Lower leg skin (tissue), 4 donors: ENCODE results near the gene BDH2. TPM values are rescaled to one million over a fixed set of nuclear protein-coding genes. Genes with fewer than 3 reads are reported as not detected.

Experiments used
- DNase-seq, 2 donors: peaks; one replicate each; pipeline ENCODE4 v3.0.0-alpha.2; 2019; ENCODE audit warnings: low spot score in 2 of 2
- H3K4me3 ChIP-seq: fragments of 200-600 bp; sonication (generic); 2 replicates; pipeline ENCODE4 v1.5.1; 2017; ENCODE audit warnings: mild to moderate bottlenecking, low read depth; ENCODE audit not compliant: poor library complexity, severe bottlenecking
- CTCF ChIP-seq, 3 donors: fragments of 450-650 bp; IDR thresholded peaks; one replicate each; pipeline ENCODE4 v1.5.1; 2016; ENCODE audit warnings: antibody characterized with exemption in 3 of 3, mild to moderate bottlenecking in 3 of 3, moderate library complexity in 2 of 3
- POLR2A ChIP-seq, 2 donors: fragments of 450-650 bp; IDR thresholded peaks; one replicate each; pipeline ENCODE4 v1.6.1; 2016 to 2017; ENCODE audit warnings: antibody characterized with exemption in 2 of 2, mild to moderate bottlenecking in 1 of 2, moderate library complexity in 1 of 2
- WGBS, 2 donors: methylation state at CpG; one replicate each; pipeline ENCODE4 v1.1.5; 2018; 5-methylcytosine and 5-hydroxymethylcytosine counted together
- intact Hi-C: fragments of 100-400 bp; cut with DNase I; formaldehyde crosslinking; loops from one replicate; pipeline ENCODE4 v1.15.0; 2023; ENCODE audit warnings: low total_unique reads
- total RNA-seq, 4 donors: library from RNA; depleted of rRNA; stranded (reverse); fragments of >200 nt; gene quantifications; one replicate each; pipeline ENCODE4 v1.1.0, GENCODE V29; 2016

BDH2 gene
- total RNA-seq, 4 donors from 2014 or later: 29.9 to 44.5 (median 38.9) TPM

- DNase-seq: no peak
- H3K4me3 ChIP-seq: no peak overlapping the region
- 97 to 98% methylated on average over 3 of the region's 3 CpGs for WGBS, 2 donors
- intact Hi-C loops: no loop called here
- TF ChIP-seq CTCF (IDR thresholded peaks at IDR 0.05): no peak
- no peak for TF ChIP-seq POLR2A (IDR thresholded peaks at IDR 0.05)
These were observed 5.3 kb upstream of the BDH2 start for GRCh38 chr4:103104886-103105285.

GRCh38 chr4:103100691-103101090 lies 1.1 kb upstream of the BDH2 start:
- no peak overlapping the region for H3K4me3 ChIP-seq
- no peak for TF ChIP-seq CTCF (IDR thresholded peaks at IDR 0.05)
- TF ChIP-seq POLR2A (IDR thresholded peaks at IDR 0.05): no peak
- WGBS, 2 donors: 60 to 61% methylated on average over 5 of the region's 5 CpGs
- intact Hi-C loops: no loop called here
- no peak for DNase-seq

DNA sequence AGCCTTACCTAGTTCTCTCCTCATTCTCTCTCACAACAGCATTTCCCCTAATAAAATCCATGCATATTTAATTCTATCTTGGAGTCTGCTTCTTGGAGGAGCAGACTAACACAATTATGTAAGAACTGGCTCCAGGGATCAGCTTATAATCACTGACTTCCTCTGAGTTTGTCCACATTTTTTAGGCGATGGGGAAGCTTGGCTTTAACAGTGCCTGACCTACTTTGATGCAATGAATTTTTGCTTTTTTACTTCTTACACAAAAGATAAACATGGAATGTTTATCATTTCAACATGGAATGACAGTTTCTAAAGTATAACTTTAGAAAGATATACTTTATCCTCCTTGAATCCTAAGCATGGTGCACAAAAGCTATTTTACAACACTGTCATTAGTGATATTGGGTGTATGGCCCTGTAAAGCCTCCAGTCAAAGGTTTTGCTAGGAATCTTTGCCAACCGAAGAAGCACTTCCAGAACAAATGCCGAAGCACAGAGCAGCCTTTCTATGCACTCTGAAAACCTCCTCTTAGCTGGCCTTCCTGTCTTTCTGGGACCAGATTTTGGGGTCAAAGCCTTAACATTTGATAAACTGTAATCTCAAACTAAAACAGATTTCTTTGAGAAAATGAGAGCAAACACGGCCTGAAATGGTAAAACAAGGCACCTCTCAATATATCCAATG lies 736 bp downstream of the BDH2 start:
- no peak for DNase-seq
- peak overlapping the region; percentile 7 for H3K4me3 ChIP-seq
- WGBS, 2 donors: 5 to 8% methylated on average over 4 of the region's 4 CpGs
- intact Hi-C loops: loop anchor here (10.0 kb wide), 3 partner anchors 84 to 664 kb away; partner anchors contain the start of gene SLC9B1
- TF ChIP-seq CTCF (IDR thresholded peaks at IDR 0.05): no peak
- no peak for TF ChIP-seq POLR2A (IDR thresholded peaks at IDR 0.05)

DNA sequence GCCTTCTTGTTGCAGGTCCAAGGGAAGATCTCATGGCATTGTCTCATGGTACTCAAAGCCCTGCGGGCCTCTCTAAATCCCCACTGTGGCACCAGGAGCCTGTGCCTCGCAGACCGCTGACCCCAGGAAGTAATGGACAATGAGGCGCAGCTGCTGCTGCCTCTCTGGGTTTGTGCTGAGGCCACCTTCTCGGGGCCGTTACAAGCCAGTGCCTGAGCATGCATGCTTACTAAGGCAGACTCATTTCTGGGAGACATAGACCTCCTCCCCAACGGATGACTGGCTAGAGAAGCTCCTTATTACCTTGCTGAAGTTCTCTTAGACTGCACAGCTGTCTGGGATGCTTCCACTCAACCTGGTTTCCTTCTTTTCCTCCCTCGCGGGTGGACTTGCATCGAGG lies 1.3 kb downstream of the BDH2 start:
- no peak for DNase-seq
- H3K4me3 ChIP-seq: no peak overlapping the region
- intact Hi-C loops: loop anchor here (10.0 kb wide), 3 partner anchors 84 to 664 kb away; partner anchors contain the start of gene SLC9B1
- WGBS, 2 donors: 53 to 69% methylated on average over 10 of the region's 10 CpGs
- TF ChIP-seq POLR2A (IDR thresholded peaks at IDR 0.05) (no peak), CTCF (IDR thresholded peaks at IDR 0.05) (no peak)

DNA sequence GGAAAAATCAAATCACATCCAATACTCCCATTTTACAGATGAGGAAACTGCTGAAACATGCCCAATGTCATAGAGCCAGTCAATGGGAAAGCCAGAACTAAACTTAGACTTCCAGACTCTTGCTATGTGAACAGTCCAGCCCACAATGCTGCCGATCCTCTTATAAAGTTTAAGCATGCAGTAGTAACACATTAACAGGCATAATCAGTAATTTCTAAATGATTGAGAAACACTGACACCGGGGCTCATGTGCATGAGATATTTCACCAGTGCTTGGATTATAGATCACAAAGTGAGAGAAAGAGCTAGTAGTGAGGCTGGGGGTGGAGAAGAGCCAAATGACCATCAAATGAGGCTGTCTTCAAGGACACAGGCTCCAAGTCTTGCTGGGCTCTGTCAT lies 2.5 kb downstream of the BDH2 start:
- no peak overlapping the region for H3K4me3 ChIP-seq
- no peak for DNase-seq
- no peak for TF ChIP-seq CTCF (IDR thresholded peaks at IDR 0.05)
- no peak for TF ChIP-seq POLR2A (IDR thresholded peaks at IDR 0.05)
- intact Hi-C loops: loop anchor here (10.0 kb wide), 3 partner anchors 82 to 662 kb away; partner anchors contain the start of gene SLC9B1
- WGBS, 2 donors: 76 to 85% methylated on average over 2 of the region's 2 CpGs
